GM12878 (cell line): ENCODE results near the gene TLX2. TPM values are rescaled to one million over a fixed set of nuclear protein-coding genes. Genes with fewer than 3 reads are reported as not detected.

Experiments used
- ASH2L ChIP-seq: fragments of 300-600, 200-600 bp; sonication (generic); IDR thresholded peaks from 2 replicates; pipeline ENCODE4 v1.6.1; 2017; ENCODE audit warnings: low read depth, mild to moderate bottlenecking, borderline replicate concordance
- CHD2 ChIP-seq: IDR thresholded peaks from 2 replicates; pipeline ENCODE4 v1.6.1; 2011; ENCODE audit warnings: low read depth, low read length, improper control_type of control experiment, borderline replicate concordance
- MXI1 ChIP-seq: fragments of 150-350 bp; IDR thresholded peaks from 2 replicates; pipeline ENCODE4 v1.6.1; 2011; ENCODE audit warnings: low read depth, mild to moderate bottlenecking, inconsistent platforms, low read length, improper control_type of control experiment
- SP1 ChIP-seq: IDR thresholded peaks from one replicate; pipeline ENCODE4 v1.6.1; 2011; ENCODE audit warnings: low read depth, low read length
- YBX1 ChIP-seq: fragments of 450-650 bp; IDR thresholded peaks from 2 replicates; pipeline ENCODE4 v1.6.1; 2016; ENCODE audit warnings: antibody characterized with exemption
- ZBTB11 ChIP-seq: fragments of 450-650 bp; formaldehyde crosslinking; IDR thresholded peaks from 2 replicates; pipeline ENCODE4 v1.5.0; 2022; ENCODE audit warnings: mild to moderate bottlenecking, missing genetic modification characterization
- polyA plus RNA-seq, 11 experiments: library from polyadenylated mRNA; depleted of rRNA in 4 of 11; unstranded in 6 of 11; stranded (reverse) in 5 of 11; fragments of >200 nt; fragmentation: Nextera tagmentation in 4 of 11; fragmentation: Illumina TruSeq in 1 of 11; extraction: Ambion mirVana in 4 of 11; extraction: Trizol in 1 of 11; gene quantifications; 1 replicate in 1 of 11; 2 replicates in 10 of 11; pipeline versions ENCODE4 v1.2.1 to v1.2.3, GENCODE V29; 2011 to 2016; ENCODE audit warnings: inconsistent platforms in 2 of 11, missing spikeins in 2 of 11, low read depth in 1 of 11
- total RNA-seq, 4 experiments: library from RNA; depleted of rRNA in 3 of 4; stranded (reverse); fragments of >200 nt in 3 of 4; fragmentation: Illumina TruSeq in 1 of 4; extraction: Trizol in 1 of 4; gene quantifications; 2 replicates each; pipeline versions ENCODE4 v1.2.1 to v1.2.3, GENCODE V29; 2013 to 2021
- TF ChIP-seq, protein P1 (sequence below): fragments of 450-650 bp; IDR thresholded peaks from 2 replicates; pipeline ENCODE4 v1.6.1; 2016; ENCODE audit warnings: mild to moderate bottlenecking

Gene TLX2
- total and polyA plus RNA-seq, 10 of the 15 experiments (the other 5 are each of a cell fraction or from before 2014, with no cell fraction given): 0.06 to 5.5 (median 3.6) TPM; not detected in 1

DNA sequence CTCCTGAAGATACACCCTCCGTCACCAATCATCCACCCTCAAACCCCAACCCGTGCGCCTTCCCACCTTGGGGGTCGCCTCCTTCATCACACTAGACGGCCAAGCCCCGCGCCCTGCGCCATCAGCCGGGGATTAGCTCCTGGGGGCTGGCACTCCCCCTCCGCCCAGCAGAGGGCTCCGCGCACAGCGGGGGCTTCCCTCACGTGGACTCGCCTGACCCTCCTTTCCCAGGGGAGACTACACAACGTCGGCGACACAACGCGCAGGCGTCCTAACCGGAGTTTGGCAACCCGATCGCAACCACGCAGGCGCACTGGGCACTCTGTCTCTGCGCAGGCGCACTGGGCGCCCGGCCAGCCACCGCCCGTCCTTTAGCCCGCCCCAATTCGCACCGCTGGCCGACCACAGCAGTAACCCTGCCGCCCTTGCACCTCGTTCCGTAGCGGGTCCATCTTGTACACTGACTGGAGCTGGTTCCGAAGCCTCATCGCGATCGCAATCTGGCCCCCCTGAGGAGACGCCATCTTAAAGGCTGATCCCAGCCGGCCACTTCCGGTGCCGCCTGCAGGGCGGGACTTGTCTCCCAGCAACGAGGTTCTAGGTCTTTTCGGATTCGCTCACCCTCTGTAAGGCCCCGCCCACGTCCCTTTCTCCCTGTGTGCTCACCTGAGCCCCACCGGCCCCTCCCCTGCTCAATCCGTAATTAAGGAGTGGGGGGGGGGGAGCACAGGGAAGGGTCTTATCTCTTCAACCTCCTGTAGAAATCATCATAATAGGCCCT lies 6.9 kb upstream of the TLX2 start, which contains the start of gene PCGF1 (continued):
- TF ChIP-seq, protein P1, sequence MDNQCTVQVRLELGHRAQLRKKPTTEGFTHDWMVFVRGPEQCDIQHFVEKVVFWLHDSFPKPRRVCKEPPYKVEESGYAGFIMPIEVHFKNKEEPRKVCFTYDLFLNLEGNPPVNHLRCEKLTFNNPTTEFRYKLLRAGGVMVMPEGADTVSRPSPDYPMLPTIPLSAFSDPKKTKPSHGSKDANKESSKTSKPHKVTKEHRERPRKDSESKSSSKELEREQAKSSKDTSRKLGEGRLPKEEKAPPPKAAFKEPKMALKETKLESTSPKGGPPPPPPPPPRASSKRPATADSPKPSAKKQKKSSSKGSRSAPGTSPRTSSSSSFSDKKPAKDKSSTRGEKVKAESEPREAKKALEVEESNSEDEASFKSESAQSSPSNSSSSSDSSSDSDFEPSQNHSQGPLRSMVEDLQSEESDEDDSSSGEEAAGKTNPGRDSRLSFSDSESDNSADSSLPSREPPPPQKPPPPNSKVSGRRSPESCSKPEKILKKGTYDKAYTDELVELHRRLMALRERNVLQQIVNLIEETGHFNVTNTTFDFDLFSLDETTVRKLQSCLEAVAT: no peak; the same call in 1 of the 2 replicates
- peak; percentile 79 for TF ChIP-seq SP1
- peak; percentile 87; the same call in 1 of the 2 replicates for TF ChIP-seq MXI1
- peak; percentile 94; the same call in 1 of the 2 replicates for TF ChIP-seq ASH2L
- no peak for TF ChIP-seq ZBTB11 (CRISPR knock-in tag)
- 0 out of 2 replicates have a peak, but pooled peaks have one; percentile 44 for TF ChIP-seq YBX1
- TF ChIP-seq CHD2: no peak
